CD4-positive, alpha-beta T cell treated with Interleukin-4 for 1 hour (primary cell): Measurements from ENCODE around the gene EN2.

Source experiments
- DNase-seq, 2 donors: peaks; one replicate each; pipeline ENCODE4 v3.0.0-alpha.2; 2020 to 2022

The EN2 gene

DNA sequence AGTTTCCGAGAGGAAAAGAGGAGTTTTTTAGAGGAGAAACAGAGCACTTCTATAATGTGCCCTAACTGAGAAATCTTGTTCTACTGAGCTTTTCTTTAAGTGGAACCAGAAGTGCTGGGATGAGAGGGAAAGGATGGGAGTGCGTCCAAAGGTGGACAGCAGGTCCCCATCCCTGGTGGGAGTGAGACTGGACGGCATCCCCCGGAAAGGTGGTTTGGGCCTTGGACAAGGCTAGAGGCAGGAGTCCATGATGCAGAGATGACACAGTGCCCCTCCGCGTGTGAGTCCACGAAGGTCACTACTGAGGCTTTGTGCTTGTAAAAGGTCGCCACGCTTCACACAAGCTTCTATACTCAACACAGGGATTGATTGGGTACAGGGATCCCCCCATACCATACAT is 6.1 kb upstream of the EN2 start:
- DNase-seq: no peak

DNA sequence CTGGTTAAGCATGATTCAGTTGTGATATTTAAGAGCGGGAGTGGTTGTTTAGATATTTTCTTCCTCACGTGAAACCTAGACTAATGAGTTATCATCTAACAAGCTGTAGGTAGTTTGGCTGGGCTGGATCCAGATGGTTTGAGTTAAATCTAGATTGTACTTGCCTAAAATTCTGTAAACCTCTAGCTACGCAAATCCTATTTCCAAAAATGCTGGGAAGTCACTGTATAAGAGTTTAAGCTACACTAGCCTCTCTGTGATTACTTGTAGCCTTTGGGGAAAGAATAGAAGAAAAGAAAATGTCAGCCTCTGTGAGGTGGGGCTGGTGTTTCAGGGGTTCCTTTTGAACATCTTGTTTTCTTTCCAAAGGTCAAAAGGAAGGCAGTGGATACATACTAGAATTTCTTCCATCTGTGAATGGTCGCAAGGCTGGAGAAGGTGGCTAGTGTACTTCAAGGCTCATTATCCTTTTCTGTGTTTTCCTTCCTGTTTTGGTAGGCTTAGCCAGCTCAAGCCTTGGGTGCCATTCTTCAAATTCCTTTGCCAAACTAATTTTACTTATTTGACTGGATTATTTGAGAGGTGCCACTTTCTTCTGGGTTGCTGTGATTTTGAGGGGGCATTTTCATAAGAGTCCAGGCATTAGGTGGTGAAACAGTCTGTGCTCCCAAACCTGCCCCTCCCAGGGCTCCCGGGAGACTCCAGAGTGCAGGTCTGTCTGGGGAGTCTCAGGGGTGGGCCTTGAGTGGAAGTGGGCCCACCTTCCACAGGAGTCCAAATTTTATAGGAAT is 5.2 kb upstream of the EN2 start:
- DNase-seq: no peak

DNA sequence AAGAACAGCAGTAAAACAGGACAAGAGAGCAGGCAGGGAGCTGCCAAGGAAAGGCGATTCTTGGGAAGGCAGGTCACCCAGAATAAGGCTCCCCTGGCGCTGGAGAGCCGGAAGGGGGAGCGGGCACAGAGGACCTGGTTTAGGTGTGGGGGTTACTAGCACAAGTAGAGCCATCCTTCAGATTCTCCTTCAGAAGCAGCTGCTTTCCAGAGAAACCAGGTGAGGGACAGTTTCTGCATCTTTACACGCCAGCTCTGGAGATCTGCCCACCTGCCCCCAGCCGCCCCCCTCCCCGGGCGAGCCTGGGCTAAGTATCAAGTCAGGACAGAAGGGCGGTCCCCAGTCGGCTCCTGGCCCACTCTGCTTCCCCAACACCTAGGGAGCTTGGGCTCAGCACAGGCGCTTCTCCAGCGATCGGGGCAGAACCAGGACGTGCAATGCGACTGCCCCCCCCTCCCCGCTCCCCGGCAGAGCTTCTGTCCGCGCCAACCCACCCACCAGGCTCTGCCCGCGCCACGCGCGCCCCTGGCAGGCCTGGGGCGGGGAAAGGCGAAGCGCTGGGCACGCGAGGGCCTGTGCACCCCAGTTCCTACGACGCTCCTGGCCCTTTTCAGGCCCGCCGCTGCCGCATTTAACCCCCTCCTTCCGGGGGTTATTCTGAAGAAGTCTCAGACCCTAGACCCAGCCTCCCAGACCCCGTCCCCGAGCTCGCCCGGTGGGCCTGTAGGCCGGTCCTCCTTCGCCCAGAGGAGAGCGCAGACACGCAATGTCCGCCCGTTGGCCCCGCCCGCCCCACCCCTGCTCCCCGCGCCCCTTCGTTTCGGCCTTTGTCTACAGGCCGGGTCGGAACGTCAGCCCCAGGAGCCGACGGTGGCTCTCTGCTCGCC is 4.4 kb upstream of the EN2 start:
- DNase-seq: no peak

GRCh38 chr7:155454183-155455112 is 3.5 kb upstream of the EN2 start:
- DNase-seq: no peak

DNA sequence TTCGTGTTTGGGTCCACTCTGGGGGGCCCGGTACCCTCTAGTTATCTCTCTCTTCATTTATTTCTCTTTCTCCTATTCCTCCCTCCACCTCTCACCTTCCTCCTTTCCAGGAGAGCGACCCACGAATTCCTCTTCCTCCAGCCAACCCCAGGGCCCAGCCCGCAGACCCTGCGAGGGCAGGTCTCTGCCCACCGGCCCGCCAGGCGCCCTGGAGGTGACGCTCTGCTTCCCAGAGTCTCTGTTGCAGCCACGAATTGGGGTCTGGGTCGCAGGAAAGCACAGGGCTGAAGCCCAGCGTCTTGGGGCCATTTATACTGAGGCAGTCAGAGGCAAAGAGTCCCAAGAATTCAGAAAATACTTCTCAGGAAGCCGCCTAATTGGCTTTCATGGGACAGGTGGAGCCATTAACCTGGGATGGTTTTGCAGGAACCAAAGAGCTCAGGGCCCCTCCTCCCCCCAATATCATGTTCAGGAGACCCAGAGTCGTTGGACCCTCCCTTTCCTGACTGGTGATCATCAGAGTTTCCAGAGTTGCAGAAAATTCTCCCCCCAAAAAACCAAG is 2.7 kb upstream of the EN2 start:
- no peak for DNase-seq

GRCh38 chr7:155455776-155456737 is 1.9 kb upstream of the EN2 start:
- no peak for DNase-seq

GRCh38 chr7:155456738-155457543 is 988 bp upstream of the EN2 start:
- DNase-seq: no peak

- no peak for DNase-seq
Measured at GRCh38 chr7:155457544-155458110, 302 bp upstream of the EN2 start.

DNA sequence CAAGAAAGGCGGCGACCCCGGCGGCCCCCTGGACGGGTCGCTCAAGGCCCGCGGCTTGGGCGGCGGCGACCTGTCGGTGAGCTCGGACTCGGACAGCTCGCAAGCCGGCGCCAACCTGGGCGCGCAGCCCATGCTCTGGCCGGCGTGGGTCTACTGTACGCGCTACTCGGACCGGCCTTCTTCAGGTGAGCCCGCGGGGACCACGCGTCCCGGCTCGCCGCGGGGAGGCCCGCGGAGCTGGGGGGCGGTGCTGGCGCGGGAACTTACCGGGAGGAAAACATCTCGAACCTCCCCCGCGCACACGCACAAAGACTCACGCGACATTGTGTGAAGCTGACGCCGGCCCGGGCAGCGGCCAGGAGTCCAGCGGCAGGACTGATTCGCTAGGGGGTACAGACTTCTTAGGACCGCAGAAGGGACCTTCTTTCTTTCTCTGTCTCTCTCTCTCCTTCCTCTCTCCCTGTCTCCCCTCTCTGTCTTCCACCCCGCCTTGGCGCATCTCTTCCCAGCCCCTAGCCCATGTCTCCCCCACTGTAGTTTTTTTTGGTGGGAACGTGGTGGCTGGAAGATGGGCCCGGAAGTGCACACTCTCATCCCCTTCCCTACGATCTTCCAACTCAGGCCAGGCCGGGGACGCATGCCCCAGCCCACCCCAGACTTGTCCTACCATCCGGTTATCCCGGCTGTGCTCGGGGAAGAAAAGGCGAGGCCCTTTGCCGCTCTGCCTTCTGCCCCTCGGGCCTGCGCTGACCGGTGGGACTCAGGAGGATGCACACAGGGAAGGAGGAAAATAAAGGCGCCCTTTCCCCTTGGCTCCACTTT is 1.2 kb downstream of the EN2 start:
- no peak for DNase-seq

DNA sequence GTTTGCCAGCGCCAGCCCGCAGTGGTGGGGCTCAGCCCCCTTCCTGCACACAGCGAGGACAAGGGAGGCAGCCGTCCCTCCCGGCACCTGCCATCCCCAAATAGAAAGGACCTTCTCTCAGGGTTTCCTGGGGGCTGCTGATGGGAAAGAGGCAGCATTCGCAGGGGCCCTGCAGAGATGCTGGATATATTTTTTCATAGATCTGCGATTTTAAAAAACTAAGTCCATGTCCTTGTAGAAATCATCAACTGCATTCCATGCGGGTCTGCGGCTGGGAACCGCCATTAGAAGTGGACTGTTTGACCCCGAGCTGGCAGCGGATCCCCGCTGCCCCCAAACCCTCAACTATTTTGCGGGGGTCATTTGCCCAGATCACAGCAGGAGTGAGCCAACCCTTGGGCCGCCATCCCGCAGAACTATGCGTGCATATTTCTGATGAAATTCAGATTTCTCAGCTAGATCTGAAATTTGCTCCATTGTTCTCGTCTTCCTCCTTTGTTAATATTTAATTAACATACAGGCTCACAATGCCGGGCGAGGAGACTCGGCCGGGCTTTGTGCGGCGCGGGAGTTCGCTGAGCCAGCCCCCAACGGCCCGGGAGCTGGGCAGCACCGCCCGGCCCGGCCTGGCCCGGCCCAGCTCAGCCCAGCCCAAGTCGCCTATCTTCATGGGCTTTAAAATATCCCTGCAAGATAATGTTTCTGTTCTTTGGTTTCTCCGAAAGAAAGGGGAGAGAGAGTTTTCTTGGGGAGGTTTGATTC is 2.0 kb downstream of the EN2 start:
- no peak for DNase-seq

DNA sequence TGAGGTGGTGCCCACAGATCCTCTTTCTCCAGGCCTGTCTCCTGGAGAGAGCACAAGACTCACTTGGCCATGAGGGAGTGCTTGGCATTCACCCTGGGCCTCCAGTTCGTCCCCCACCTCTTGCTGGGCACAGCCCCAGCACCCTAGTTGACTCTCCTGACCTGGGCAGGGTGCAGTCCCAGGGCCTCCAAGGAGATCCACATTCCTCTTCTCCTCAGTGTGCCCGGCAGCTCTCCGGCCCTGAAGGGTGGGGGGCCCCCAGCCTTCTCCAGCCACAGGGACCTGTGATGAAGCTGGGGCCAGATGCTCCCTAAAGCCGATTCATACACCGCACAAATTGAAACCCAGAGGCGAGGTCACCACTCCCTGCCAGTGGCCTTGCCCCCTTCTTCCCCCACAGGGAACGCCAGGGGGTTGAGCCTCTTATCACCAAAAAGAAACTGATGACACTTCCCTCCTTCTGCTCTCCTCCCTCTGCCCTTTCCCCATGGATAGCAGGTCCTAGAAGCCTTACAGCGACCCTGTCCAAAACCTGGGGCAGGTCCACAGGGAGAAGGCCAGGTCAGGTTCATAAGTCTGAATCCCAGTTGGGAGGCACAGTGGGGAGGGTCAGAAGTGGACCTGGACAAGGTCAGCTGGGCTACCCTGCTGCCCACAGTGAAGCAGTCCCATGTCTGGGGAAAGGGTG is 3.1 kb downstream of the EN2 start:
- DNase-seq: no peak

DNA sequence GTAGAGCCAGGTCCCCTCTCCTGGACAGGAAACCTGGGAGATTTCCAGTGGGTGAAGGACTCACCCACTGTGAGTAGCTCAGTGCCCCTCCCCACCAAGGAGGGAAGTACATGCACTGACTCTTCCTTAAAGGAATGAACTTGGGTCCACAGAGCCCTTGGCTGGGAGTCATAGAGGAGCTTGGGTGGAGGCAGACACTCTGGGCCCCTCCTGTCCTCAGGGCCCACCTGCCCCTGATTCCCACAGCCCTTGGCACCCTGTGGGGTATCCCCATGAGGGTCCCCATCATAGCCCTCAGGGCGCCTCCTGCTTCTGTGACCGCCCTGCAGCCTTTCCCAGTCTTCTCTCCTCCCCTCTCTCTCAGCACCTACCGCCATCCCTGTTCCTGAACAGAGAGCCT is 3.7 kb downstream of the EN2 start:
- no peak for DNase-seq

DNA sequence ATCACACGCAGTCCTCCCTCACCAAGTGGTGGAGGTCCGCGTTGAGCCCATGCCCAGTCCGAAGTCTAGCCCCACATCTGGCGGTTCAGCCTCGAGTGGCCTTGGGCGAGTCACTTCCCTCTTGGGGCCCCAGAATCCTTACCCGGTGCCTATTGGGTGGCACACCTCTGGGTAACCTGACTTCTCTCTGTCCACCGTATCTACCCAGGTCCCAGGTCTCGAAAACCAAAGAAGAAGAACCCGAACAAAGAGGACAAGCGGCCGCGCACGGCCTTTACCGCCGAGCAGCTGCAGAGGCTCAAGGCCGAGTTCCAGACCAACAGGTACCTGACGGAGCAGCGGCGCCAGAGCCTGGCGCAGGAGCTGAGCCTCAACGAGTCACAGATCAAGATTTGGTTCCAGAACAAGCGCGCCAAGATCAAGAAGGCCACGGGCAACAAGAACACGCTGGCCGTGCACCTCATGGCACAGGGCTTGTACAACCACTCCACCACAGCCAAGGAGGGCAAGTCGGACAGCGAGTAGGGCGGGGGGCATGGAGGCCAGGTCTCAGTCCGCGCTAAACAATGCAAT is 4.3 kb downstream of the EN2 start:
- no peak for DNase-seq

DNA sequence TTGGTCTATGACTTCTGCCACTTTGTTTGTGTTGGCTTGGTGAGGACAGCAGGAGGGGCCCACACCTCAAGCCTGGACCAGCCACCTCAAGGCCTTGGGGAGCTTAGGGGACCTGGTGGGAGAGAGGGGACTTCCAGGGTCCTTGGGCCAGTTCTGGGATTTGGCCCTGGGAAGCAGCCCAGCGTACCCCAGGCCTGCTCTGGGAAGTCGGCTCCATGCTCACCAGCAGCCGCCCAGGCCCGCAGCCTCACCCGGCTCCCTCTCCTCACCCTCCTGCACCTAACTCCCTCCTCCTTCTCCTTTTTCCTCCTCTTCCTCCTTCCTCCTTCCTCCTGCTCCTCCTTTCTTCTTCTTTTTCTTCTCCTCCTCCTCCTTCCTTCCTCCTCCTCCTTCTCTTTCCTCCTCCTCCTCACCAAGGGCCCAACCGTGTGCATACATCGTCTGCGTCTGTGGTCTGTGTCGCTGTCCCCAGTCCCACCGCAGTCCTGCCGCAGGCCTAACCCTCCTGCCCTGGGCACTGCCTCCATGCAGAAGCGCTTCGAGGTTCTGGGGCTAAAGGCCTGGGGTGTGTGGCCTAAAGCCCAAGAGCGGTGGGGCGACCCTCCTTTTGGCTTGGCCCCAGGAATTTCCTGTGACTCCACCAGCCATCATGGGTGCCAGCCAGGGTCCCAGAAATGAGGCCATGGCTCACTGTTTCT is 5.3 kb downstream of the EN2 start:
- no peak for DNase-seq

GRCh38 chr7:155464183-155464582 is 6.3 kb downstream of the EN2 start:
- no peak for DNase-seq

- no peak for DNase-seq
Measured at GRCh38 chr7:155464948-155465739, 7.2 kb downstream of the EN2 start.
